GM23338 (cell line): Measurements from ENCODE around the gene CCDC144A.
"Not testable (repeated sequence)": the region's sequence is repeated elsewhere in the genome, so short reads cannot be mapped to it uniquely, and the experiment has no call there.

Experiments
- CTCF ChIP-seq, 2 experiments: fragments of 200-600 bp in 1 of 2; sonication (generic) in 1 of 2; conservative IDR thresholded peaks; 2 replicates each; pipeline versions ENCODE4 v1.5.1 to v1.6.1; 2016 to 2017; ENCODE audit warnings: antibody characterized with exemption in 2 of 2, low read depth in 2 of 2, mild to moderate bottlenecking in 2 of 2, moderate library complexity in 1 of 2
- EZH2 ChIP-seq: fragments of 200-600 bp; sonication (generic); IDR thresholded peaks from one replicate; pipeline ENCODE4 v1.8.0; 2017; ENCODE audit warnings: antibody characterized with exemption, mild to moderate bottlenecking, low read depth; ENCODE audit not compliant: unreplicated experiment

- TF ChIP-seq CTCF (conservative IDR thresholded peaks at IDR 0.05; ENCODE audit: low read depth in 2 of 2); EZH2: not testable (repeated sequence)
These were observed 68.1 kb downstream of the CCDC144A start for GRCh38 chr17:16758177-16758576.
